ENCODE data around the gene ZNF605.
A peak's percentile ranks its signal among the peaks of the same experiment; 100 is the strongest.
"Not testable (repeated sequence)": the region's sequence is repeated elsewhere in the genome, so short reads cannot be mapped to it uniquely, and the experiment has no call there.

Gene ZNF605

DNA sequence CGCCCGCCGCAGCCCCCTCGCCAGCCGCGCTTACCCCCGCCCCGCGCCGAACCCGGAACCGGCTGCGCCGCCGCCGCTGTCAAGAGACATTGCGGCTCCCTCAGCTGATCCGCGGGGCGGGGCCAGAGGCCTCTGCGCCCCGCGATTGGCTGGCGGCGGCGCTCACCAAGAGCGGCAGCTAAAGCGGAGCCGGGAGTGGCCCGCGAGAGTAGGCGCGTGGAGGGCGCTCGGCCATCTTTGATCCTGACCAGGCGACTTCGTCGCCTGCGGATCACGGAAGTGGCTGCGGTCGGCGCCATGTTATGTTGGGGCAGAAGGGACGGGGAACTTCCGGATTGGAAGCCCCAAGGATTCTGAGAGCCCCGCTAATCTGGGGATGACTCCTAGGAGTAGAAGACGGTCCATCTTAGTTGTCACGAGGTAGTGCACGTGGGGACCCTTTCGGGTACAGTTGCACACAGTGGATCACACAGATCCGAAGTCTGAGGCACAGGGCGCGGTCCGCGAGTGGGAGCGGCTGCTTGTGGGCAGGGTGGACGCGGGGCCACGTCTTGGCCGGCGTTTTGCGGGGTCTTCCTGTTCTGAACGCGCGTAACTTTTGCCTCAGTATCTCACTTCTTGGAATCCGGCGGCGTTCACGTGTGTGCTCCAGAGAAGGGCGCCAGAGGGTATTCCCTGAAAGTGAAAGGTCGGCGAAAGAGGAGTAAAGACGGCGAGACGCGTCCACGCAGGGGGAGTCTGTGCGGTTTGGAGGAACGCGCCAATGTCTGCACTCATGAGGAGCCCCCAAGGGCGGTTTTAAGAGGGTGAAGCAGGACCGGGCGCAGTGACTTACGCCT lies 68.4 kb downstream of the ZNF605 start, which contains the start of gene CHFR:
CHFR (minus strand) TSS at position 93 of the 839 bp plus-strand sequence. CDS start 277 bp downstream, outside the sequence.
- Histone ChIP-seq H3K27ac (ENCODE audit: low read length) (peak within 1 kb of the TSS; percentile 89), H3K27me3 (ENCODE audit: insufficient read depth, low read length) (no peaks in the 10 kb centered on the region), H3K36me3 (ENCODE audit: insufficient read depth, low read depth, low read length) (no peaks in the 10 kb centered on the region; the same call in 1 of the 2 replicates), H3K9ac (ENCODE audit: low read depth, low read length) (peak within 1 kb of the TSS; percentile 89), H3K9me3 (ENCODE audit: insufficient read depth, low read depth, low read length) (no peaks in the 10 kb centered on the region), H3K4me1 (ENCODE audit: insufficient read depth, low read length) (peaks cover 10% of the 10 kb centered on the region; the same call in 1 of the 2 replicates), H3K4me3 (ENCODE audit: low read length) (peak within 1 kb of the TSS; percentile 91)

DNA sequence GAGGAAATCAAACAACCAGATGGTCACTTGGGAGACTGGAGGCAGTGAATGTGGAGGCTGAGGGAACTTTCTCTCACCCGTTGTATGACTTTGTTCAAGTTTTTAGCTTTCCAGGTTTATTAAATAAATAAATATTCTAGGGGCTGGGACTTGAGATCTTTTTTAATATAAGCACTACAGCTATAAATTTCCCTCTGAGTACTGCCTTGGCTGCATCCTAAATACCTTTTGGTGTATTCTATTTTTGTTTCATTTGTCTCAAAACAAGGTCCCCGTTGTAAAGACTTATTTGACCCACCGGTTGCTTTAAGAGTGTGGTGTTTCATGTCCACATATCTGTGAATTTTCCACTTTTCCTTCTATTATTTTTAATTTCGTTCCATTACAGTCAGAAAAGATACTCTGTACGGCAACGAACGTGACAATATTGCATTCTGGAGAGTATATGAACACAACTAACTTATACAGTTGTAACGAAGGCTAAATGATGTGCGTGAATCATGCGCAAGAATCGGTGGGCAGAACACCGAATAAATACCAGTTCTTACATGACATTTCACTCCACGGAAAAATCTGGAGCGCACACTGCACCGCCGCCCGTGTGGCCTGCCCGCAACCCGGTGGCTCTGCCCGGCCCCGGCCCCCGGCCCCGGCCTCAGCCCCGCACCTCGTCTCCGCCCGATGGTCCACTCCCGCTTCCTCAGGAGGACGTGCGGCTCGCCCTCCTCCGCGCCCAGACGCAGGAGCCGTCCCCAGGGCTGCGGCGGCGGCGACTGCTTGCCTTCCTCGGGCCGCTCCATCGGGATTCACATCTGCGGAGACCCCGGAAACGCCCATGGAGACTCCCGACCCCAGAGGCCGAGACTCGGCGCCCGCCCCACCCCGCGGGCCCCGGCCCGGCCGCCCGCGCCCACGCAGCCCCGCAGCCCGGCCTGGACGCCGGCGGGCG lies 69.3 kb downstream of the ZNF605 start:
- Histone ChIP-seq H3K36me3 (ENCODE audit: insufficient read depth, low read depth, low read length) (peaks cover 7% of the 10 kb centered on the region; the same call in 1 of the 2 replicates), H3K27me3 (ENCODE audit: insufficient read depth, low read length) (no peaks in the 10 kb centered on the region), H3K9me3 (ENCODE audit: insufficient read depth, low read depth, low read length) (no peaks in the 10 kb centered on the region), H3K4me1 (ENCODE audit: insufficient read depth, low read length) (peaks cover 10% of the 10 kb centered on the region; the same call in 1 of the 2 replicates), H3K9ac (ENCODE audit: low read depth, low read length) (peak overlapping the region; percentile 57; the same call in 1 of the 2 replicates), H3K27ac (ENCODE audit: low read length) (no peak overlapping the region), H3K4me3 (ENCODE audit: low read length) (peak overlapping the region; percentile 91)

DNA sequence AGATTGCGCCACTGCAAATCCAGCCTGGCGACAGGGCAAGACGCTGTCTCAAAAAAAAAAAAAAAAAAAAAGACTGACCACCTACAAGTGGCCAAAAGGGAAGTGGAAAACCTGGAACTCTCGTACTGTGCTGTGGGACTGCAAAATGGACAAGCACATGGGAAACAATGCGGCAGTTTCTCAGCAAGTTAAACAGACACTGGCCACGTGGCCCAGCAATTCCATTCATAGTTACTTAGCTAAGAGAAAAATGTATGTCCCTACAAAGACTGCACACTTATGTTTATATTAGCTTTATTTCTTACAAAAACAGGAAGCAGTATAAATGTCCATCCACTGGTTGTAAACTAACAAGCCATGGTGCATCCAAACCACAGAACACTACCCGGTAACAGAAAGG lies 74.3 kb downstream of the ZNF605 start:
- Histone ChIP-seq H3K27ac (ENCODE audit: low read length) (no peak overlapping the region), H3K9me3 (ENCODE audit: insufficient read depth, low read depth, low read length) (no peaks in the 10 kb centered on the region), H3K36me3 (ENCODE audit: insufficient read depth, low read depth, low read length) (peaks cover 16% of the 10 kb centered on the region), H3K4me3 (ENCODE audit: low read length) (no peak overlapping the region), H3K4me1 (ENCODE audit: insufficient read depth, low read length) (no peaks in the 10 kb centered on the region), H3K9ac (ENCODE audit: low read depth, low read length) (no peak overlapping the region), H3K27me3 (ENCODE audit: insufficient read depth, low read length) (no peaks in the 10 kb centered on the region)

DNA sequence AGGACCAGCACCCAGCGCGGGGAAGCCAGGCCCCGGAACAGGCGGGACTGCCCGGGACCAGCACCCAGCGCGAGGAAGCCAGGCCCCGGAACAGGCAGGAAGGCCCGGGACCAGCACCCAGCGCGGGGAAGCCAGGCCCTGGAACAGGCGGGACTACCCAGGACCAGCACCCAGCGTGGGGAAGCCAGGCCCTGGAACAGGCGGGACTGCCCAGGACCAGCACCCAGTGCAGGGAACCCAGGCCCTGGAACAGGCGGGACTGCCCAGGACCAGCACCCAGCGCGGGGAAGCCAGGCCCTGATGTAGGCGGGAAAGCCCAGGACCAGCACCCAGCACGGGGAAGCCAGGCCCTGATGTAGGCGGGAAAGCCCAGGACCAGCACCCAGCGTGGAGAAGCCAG lies 81.5 kb downstream of the ZNF605 start:
- H3K4me1 ChIP-seq (ENCODE audit: insufficient read depth, low read length); H3K9ac ChIP-seq (ENCODE audit: low read depth, low read length); H3K27ac ChIP-seq (ENCODE audit: low read length); H3K27me3 ChIP-seq (ENCODE audit: insufficient read depth, low read length); H3K9me3 ChIP-seq (ENCODE audit: insufficient read depth, low read depth, low read length); H3K4me3 ChIP-seq (ENCODE audit: low read length): not testable (repeated sequence)
- peaks cover 55% of the 10 kb centered on the region for H3K36me3 ChIP-seq (ENCODE audit: insufficient read depth, low read depth, low read length)

DNA sequence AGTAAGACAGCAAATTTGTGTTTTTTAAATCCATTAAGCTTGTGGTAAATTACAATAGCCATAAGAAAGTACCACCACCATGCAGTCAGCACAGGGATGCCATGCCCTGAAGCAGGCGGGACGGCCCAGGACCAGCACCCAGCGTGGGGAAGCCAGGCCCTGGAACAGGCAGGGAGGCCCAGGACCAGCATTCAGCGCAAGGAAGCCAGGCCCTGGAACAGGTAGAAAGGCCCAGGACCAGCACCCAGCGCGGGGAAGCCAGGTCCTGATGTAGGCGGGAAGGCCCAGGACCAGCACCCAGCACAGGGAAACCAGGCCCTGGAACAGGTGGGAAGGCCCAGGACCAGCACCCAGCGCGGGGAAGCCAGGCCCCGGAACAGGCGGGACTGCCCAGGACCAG lies 81.9 kb downstream of the ZNF605 start:
- Histone ChIP-seq H3K4me1 (ENCODE audit: insufficient read depth, low read length) (no peaks in the 10 kb centered on the region), H3K36me3 (ENCODE audit: insufficient read depth, low read depth, low read length) (peaks cover 60% of the 10 kb centered on the region), H3K4me3 (ENCODE audit: low read length) (no peak overlapping the region), H3K27me3 (ENCODE audit: insufficient read depth, low read length) (no peaks in the 10 kb centered on the region), H3K27ac (ENCODE audit: low read length) (no peak overlapping the region), H3K9ac (ENCODE audit: low read depth, low read length) (no peak overlapping the region), H3K9me3 (ENCODE audit: insufficient read depth, low read depth, low read length) (no peaks in the 10 kb centered on the region)

DNA sequence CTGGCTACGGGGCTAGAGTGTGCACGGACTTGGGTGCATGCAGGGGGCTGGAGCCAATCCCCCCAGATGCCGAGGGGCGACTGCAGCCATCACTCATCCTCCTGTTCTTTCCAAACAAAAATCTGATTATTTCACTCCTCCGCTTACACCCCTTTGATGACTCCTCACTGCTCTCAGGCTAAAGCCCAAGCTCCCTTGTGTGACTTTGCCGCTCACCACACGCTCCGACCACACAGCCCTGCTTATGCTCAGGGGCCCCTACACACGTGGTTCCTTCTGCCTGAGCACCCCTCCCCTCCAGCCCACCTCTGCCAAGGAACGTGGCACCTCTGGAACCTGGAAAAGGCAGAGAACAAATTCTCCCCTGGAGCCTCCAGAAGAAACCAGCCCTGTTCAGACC lies 82.4 kb downstream of the ZNF605 start:
- no peaks in the 10 kb centered on the region for H3K9me3 ChIP-seq (ENCODE audit: insufficient read depth, low read depth, low read length)
- H3K9ac ChIP-seq (ENCODE audit: low read depth, low read length), result no peak overlapping the region
- no peaks in the 10 kb centered on the region for H3K27me3 ChIP-seq (ENCODE audit: insufficient read depth, low read length)
- H3K27ac ChIP-seq (ENCODE audit: low read length), result no peak overlapping the region
- peaks cover 61% of the 10 kb centered on the region for H3K36me3 ChIP-seq (ENCODE audit: insufficient read depth, low read depth, low read length)
- H3K4me1 ChIP-seq (ENCODE audit: insufficient read depth, low read length), result no peaks in the 10 kb centered on the region
- no peak overlapping the region for H3K4me3 ChIP-seq (ENCODE audit: low read length)

DNA sequence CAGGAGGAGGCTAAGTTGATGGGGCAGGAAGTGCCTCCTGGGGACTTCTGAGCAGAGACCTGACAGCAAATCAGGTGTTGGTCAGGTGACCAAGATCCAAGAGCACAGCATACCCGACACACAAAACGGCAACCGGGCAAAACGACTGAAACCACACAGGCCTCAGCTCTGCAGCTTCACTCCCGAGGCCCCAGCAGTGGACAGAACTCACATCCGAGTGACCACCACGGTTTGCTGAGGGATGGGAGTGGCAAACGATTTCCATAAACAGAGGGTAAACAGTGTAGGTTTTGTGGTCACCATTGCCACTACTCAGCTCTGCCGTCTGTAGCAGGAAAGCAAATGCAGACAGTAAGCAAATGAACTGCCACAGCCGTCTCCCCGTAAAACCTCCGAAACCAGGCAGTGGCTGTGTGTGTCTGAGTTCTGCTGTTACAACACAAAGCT lies 83.1 kb downstream of the ZNF605 start:
- Histone ChIP-seq H3K36me3 (ENCODE audit: insufficient read depth, low read depth, low read length) (peaks cover 62% of the 10 kb centered on the region), H3K27me3 (ENCODE audit: insufficient read depth, low read length) (no peaks in the 10 kb centered on the region), H3K4me3 (ENCODE audit: low read length) (no peak overlapping the region), H3K4me1 (ENCODE audit: insufficient read depth, low read length) (no peaks in the 10 kb centered on the region), H3K9ac (ENCODE audit: low read depth, low read length) (no peak overlapping the region), H3K27ac (ENCODE audit: low read length) (no peak overlapping the region), H3K9me3 (ENCODE audit: insufficient read depth, low read depth, low read length) (no peaks in the 10 kb centered on the region)

DNA sequence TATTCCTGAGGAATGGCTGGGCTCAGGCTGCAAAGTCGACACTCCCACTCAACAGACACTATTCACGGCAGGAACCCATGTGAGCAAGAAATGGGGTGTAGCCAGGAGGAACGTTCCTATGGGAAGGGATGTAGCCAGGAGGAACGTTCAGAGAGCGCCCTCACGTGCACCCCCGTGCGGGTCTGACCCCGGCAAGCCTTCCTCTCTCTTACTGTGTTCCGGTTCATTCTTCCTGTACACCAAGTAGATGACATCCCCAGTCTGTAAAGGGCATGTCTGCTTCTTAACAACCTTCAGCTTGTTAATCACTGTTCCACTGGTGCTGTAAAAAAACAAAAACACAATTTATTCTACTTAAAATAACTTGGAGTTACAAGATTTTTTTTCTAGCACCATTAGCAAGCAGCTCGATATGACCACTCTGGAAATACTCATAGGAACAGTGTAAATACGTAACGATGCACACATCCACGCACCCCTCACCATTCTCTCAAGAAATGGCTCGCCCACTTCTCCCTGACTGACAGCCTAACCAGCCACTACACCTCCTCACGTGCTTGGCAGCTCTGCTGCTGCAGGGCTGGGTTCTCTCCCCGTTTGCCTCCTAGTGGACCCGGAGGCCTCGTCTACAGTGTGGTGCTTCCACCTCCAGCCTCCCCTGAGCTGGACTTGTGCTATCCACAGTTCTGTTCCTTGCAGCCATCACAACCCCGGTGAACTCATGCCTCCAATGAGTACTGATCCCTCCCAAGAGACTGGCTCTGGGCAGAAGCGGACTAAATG lies 83.8 kb downstream of the ZNF605 start:
- Histone ChIP-seq H3K4me1 (ENCODE audit: insufficient read depth, low read length) (no peaks in the 10 kb centered on the region), H3K9ac (ENCODE audit: low read depth, low read length) (no peak overlapping the region), H3K9me3 (ENCODE audit: insufficient read depth, low read depth, low read length) (no peaks in the 10 kb centered on the region), H3K27me3 (ENCODE audit: insufficient read depth, low read length) (no peaks in the 10 kb centered on the region), H3K27ac (ENCODE audit: low read length) (no peak overlapping the region), H3K4me3 (ENCODE audit: low read length) (no peak overlapping the region), H3K36me3 (ENCODE audit: insufficient read depth, low read depth, low read length) (peaks cover 65% of the 10 kb centered on the region)

DNA sequence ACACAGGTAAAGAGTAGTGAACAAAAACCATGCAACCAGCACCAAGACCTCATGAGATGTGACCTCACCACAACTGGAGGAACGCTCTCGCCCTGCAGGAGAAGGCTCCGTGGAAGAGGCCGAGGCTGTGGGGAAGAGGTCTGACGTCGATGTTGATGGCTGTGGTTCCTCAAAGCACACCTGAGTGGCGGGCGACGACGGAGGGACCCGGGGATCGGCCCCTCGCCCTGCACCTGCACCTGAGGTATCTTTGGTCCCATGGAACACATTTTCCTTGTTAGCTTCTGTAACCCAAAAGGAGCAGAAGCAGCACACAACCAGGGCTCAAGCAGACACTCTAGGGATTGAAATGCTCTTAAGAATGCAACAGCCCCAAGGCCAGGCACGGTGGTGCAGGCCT lies 86.6 kb downstream of the ZNF605 start:
- Histone ChIP-seq H3K4me3 (ENCODE audit: low read length) (no peak overlapping the region), H3K9me3 (ENCODE audit: insufficient read depth, low read depth, low read length) (no peaks in the 10 kb centered on the region), H3K27ac (ENCODE audit: low read length) (no peak overlapping the region), H3K9ac (ENCODE audit: low read depth, low read length) (no peak overlapping the region), H3K36me3 (ENCODE audit: insufficient read depth, low read depth, low read length) (peaks cover 57% of the 10 kb centered on the region), H3K4me1 (ENCODE audit: insufficient read depth, low read length) (no peaks in the 10 kb centered on the region), H3K27me3 (ENCODE audit: insufficient read depth, low read length) (no peaks in the 10 kb centered on the region)
